ENCODE measurements around the gene ARMC9.
"Not testable (repeated sequence)": the region's sequence is repeated elsewhere in the genome, so short reads cannot be mapped to it uniquely, and the experiment has no call there.

ARMC9 gene

DNA sequence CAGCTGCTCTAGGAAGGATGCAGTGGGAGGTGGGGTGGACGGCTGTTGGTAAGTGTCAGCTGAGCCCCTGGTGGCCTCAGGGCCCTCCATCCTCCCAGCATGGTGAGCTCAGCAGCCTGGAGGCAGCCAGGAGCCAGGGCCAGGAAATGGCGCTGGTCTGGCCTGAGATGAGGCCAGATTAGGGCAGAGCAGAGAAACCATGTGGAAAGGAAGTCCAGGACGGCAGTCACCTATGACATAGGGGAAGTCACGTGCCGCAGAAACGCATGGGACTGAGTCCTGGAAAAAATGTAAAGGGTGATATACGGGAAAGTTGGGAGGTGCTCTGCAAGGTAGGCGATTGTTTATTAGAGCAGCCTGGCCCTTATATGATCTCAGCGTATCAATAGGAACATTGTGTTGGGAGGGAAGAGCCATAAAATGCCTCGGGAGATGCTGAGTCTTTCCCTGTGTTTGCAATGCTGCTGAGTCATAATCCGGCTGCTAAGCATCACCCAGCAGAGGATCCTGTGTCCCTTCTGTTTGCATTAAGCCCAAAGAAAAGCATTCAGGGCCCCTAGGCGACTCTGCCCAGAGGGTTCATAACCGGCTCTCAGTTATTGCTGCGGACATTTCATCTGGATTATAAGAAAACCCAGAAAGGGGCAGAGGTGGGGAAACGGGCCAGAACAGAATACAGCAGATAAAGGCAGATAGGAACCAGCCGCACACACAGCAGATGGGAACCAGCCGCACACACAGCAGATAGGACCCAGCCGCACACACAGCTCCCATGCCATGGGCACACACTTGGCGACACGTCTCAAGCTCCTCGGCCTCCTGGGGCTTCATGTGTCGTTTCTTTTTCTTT is 166.8 kb downstream of the ARMC9 start:
- DNase-seq (ENCODE audit: low spot score), result no peak

DNA sequence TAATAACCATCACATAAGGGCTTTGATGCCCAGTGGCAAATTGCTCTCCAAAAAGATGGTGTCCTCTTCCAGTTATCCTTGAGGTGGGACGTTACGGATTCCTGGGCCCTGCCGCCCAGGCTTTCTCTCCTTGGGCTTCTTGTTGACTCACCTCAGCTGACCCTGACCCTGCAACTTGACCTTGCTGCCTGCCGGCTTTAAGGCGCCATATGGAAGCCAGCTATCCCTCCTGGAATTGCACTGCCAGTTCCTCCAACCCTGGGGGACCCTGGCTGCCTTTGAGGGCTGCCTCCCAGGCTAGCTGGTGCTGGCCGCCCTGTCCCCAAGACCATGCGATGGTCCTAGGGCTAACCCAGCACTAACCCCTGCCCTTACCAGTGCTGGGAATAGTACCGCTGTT is 168.7 kb downstream of the ARMC9 start:
- DNase-seq (ENCODE audit: low spot score), result no peak

DNA sequence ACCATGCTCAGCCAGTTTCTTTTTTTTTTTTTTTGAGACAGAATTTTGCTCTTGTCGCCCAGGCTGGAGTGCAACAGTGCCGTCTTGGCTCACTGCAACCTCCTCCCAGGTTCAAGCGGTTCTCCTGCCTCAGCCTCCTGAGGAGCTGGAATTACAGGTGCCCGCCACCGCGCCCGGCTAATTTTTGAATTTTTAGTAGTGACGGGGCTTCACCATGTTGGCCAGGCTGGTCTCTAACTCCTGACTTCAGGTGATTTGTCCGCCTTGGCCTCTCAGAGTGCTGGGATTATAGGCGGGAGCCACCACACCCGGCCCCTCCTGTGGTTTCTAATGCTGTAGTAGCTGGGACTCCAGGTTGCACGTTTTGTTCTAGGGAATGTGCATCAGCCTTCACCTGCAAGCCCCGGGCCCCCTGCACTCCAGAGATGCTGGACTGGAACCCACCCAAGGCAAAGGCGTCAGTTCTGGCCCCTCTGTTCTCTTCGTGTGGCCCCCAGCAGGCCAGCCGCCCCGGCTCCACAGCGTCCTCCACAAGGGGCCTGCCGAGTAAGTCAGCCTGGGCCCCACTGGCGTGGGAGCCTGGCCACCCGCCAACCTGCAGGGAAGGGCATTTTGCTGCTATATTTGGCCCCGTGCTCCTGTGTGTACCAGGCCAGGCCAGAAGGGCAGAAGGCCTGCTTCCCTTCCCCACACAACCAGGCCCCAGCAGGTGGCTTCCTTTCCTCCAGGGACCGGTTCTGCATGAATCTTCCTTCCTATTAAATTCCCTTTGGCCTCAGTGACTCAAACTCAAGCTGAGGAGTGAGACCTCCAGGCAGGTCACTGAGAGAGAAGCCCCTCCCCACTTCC is 171.4 kb downstream of the ARMC9 start:
- no peak for DNase-seq (ENCODE audit: low spot score)

DNA sequence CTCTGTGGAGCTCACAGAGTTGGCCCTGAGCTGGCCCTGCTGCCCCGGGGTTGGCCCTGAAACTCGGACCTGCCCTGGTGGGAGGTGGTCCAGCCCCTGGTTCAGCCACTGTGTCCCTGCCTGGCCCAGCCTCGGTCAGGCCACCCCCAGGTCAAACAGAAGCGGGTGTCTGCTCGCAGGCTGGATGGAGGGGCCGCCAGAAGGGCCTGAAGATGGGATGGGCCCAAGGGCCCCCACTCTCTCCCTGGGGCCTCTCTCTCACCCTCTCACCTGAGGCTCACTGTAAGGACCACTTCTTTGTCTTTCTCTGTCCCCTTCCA is 172.0 kb downstream of the ARMC9 start:
- DNase-seq (ENCODE audit: low spot score), result no peak

DNA sequence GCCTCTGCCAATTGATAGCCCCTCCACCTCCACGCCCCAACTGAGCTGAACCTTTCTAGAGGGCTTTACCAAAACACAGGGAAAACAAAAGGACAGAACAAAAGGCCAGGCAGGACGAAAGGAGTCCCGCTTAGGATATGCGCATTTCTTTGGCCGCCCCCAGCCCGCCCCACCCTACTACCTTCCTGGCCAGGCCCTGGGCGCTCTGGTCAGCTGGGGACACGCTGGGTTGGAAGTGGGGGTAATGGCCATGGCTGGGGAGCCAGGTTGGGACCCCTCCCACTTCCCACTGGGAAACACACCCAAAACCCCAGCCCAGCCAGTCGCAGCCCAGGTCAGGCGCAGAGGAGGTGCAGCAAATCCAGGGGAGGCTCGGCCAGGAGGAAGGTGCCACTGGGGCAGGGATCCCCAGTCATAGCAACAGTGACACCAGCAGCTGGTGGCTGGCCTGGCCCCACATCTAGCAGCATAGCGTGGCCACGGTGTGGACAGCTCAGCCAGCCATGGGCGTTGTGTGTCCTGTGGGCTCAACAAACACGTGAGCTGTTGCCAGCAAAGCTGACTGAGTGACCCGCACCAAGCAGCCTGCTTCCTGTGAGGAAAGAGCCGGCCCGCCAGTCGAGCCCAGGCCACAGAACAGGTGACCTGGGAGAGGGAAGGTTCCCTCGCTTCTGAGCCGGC is 172.5 kb downstream of the ARMC9 start:
- no peak for DNase-seq (ENCODE audit: low spot score)

DNA sequence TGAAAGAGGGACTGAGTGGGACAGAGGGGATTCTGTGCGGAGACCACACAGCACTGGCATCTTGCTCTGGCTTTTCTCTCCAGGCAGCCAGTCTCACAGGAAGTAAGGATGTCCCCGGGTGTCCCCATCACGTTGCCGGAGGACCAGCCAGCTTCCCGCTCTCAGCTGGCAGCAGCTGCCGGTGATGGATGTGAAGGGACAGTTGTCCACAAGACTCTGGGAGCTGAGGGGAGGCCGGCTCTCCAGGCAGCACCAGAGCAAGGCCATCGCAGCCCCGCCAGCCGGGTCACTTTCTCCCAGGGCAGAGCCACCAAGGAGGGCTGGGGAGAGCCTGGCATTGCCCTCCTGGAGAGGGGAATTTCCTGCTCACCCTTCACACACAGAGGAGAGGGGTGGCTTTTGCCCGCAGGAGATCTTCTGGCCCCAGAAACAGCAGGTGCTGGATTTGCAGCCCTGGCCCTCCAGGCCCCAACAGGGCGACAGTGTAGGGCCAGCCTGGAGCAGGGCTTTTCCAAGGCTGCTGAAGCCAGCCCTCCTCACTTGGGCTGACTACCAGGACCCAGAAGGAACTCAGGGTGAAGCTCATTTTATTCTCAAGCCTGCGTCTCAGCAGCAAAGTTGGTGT is 173.1 kb downstream of the ARMC9 start:
- no peak for DNase-seq (ENCODE audit: low spot score)

DNA sequence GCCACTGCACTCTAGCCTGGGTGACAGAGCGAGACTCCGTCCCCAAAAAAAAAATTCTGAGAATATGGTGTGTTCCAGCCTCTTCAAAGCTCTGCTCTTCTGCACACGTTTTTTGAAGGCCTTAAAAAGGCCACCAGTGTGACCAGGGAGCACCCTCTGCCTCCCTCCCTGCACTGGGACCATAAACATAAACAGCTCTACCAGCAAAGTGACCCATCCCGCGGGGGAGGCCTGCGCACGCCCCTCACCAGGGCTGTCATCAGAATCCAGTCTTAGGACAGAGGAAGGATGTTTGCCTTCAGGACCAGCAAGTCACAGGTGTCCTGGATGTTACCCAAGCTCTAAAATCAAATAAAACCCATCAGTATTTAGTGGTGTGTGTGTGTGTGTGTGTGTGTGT is 173.9 kb downstream of the ARMC9 start:
- no peak for DNase-seq (ENCODE audit: low spot score)

DNA sequence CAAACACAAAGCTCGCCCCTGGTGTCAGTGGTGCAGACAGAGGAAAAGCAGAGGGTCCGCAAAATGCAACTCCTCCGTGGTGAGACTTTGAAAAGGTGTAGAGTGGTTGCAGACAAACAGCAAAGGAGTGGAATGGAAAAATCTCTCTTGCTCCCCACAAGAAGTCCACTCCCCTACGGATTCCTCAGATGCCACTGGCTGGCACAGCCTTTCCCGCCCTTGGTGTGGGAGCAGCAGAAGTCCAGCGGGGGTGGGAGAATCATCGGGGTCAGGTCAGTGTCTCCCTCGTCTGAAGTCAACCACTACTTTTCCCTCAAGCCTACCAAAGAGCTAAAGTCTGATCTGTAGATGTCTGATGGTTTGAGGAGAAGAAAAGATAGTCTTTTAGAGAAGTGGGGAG is 174.8 kb downstream of the ARMC9 start:
- no peak for DNase-seq (ENCODE audit: low spot score)

DNA sequence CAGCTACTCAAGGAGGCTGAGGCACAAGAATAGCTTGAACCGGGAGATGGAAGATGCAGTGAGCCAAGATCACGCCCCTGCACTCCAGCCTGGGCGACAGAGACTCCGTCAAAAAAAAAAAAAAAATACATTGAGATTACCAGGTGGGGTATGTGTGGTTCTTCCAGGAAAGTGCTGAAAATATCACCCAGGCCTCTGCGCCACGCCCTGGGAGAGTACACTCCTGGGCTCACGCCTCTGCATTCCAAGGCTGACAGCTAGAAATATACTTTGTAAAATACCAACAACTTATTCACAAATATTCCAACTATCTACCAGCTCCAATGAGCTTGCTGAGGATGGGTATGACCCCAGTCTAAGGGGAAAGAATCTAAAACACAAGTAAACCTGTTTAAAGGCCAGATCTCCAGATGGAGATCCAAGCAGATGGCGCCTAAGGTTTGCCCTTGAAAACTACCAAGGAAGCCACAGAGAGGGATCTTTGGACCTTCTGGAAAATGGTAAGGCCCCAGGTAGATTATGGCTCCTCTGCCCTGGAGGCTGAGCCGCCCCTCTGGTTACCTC is 175.4 kb downstream of the ARMC9 start:
- DNase-seq (ENCODE audit: low spot score), result peak; percentile 66

DNA sequence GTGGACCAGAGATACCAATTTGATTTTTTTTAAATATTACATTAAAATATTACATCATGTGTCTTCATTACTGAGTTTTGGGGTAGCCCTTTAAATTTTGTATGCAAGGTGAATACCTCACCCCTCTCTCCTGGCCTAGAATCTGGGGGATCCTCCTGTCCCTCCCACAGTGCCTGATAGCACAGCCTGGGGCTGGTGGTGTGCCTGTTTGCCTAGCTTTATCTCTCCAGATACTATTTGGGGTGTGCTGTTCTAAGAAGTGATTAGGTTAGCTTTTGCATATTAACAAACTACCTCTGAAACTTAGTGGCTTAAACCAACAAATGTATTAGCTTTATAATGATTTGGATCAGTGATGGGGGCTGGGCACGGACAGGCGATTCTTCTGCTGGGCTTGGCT is 176.3 kb downstream of the ARMC9 start:
- DNase-seq (ENCODE audit: low spot score), result peak; percentile 52

DNA sequence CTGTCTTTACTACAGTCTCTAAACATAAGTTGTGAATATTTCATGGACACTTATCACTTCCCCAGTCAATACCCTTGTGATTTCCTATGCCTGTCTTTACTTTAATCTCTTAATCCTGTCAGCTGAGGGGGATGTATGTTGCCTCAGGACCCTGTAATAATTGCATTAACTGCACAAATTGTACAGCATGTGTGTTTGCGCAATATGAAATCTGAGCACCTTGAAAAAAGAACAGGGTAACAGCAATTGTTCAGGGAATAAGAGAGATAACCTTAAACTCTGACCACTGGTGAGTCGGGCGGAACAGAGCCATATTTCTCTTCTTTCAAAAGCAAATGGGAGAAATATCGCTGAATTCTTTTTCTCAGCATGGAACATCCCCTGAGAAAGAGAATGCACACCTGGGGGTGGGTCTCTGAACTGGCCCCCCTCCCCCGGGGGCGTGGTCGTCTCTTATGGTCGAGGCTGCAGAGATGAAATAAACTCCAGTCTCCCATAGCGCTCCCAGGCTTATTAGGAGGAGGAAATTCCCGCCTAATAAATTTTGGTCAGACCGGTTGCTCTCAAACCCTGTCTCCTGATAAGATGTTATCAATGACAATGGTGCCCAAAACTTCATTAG is 177.7 kb downstream of the ARMC9 start:
- DNase-seq (ENCODE audit: low spot score), result not testable (repeated sequence)

DNA sequence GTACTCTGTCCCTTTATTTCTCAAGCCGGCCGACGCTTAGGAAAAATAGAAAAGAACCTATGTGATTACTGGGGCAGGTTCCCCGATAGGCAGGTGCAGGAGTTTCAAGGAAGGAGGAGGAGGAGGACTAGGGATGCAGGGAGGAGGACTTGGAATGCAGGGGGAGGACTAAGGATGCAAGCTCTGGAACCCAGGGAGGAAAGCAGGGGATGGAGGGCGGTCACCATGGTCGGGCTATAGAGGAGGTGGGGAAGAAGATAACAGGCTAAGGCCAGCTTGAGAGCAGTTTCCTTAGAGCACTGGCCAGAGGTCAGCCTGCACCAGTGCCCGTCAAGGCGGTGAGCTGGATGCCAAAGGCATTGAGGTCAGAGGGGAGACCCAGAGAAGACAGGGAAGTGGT is 178.4 kb downstream of the ARMC9 start:
- DNase-seq (ENCODE audit: low spot score), result no peak

DNA sequence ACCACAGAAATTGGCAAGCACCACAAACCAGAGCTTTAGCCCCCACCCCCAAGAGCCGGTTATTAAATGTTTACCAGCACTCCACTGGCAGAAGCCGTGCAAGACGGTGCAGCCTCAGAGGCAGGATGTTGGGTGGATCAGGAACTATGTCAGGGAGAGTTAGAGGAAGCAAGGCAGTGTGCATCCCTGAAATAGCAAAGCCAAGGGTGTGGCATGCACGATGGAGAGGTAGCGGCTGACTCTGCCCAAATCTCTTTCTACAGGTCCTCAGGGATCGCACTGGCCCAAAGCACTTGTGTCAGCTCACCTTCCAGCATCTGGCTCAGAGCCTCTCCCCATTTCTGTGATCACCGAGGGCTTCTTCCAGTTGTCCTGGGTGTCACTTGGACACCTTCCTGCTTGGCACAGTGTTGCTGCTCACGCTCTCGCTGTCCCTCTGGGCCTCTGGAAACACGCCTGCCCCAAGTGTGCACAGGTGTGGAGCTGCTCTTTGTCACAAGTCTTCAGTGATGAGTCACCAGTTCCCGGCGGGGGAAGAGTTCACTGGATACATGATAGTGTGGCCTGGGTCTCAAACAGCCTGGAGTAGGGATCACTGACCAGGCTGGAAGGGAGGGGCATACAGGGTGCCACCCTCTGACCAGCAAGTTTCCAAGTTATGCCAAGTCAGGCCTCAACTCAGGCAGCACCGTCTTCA is 179.7 kb downstream of the ARMC9 start:
- no peak for DNase-seq (ENCODE audit: low spot score)

DNA sequence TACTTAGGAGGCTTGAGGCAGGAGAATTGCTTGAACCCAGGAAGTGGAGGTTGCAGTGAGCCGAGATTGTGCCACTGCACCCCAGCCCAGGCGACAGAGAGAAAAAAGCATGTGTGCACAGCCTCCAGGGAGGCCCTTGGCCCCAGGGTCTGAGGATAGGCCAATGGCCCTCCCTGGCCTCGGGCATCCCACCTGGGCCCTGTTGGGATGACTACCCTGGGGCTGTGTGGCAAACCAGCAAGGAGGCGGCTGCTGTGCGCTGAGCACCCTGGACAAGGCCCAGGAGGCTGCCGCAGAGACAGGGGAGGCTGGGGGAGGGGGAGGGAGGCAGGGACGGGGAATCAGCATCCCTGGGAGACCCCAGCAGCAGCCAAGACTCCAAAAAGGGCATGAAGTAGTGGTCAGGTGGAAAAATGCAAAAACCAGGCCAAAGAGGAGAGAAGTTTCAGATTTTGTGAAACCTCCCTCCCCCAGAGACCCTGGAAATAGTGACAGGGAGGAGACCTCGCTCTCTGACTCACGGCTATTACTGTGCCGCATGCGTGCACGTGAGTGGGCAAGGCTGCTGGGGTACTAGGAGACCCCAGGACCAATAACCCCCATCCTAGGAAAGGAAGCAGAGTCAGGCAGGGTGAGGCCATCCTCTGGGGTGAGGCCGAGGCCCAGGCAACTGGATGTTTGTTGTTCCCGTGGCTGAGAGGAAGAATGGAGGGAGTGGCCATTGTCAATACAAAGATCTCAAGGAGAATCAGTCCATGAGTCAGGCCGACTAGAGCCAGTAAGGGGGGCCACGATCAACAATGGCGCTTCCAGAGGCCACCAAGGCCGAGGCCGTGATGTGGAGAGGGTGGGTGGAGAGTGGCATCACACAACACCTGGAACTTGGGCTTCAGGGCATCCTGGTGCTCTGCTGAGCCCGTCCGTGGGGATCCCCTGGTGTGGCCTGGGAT is 181.1 kb downstream of the ARMC9 start:
- DNase-seq (ENCODE audit: low spot score), result no peak

DNA sequence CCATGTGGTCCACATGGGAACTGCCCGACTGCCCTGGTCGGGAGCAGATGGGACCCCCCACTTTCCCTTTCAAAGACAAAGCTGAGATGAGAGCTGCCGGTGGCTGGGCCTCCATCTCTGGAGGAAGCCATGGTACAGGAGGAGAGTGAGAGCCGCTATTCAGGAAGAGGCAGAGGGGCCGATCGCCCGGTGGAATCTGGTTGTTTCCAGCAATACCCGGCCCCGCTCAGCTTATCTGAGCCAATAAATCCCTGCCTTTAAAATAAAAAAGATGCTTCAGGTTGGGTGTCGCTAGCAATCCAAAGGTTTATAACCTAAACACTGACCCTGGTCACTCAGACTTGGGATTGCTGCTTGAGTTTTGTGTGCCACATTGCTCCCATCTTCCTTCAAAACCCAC is 181.9 kb downstream of the ARMC9 start:
- DNase-seq (ENCODE audit: low spot score), result no peak

DNA sequence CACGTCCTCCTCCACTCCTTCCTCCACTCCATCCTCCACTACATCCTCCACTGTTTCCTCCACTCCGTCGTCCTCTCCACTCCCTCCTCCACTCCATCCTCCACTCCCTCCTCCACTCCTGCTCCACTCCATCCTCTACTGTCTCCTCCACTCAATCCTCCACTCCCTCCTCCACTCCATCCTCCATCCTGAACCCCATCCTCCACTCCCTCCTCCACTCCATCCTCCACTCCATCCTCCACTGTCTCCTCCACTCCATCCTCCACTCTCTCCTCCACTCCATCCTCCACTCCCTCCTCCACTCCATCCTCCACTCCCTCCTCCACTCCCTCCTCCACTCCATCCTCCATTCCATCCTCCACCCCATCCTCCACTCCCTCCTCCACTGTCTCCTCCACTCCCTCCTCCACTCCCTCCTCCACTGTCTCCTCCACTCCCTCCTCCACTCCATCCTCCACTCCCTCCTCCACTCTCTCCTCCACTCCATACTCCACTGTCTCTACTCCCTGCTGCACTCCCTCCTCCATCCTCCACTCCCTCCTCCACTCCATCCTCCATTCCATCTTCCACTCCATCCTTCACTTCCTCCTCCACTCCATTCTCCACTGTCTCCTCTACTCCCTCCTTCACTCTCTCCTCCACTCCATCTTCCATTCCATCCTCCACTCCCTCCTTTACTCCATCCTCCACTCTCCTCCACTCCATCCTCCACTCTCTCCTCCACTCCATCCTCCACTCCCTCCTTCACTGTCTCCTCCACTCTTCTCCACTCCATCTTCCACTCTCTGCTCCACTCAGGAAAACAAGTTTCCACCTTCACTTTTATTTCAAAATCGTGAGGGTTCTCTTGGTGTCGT is 182.8 kb downstream of the ARMC9 start:
- DNase-seq (ENCODE audit: low spot score), result no peak

DNA sequence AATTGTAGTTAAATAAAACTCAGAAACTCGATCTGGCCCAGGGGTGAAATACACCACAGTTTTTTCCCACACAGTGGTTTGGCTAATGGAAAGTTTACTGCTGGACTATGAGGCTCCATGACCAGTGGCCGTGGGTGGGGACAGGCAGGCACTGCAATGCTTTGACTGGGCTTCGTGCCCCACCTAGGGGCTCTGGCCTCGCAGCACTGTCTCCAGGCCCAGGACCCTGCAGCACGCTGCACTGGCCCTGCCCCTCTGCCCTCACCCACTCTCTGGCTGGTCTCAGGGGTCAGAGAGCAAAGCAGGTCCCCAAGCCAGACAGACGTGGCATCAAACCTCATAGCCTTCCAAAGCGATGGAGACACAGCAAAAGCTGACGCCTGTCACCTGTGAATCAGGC is 183.7 kb downstream of the ARMC9 start:
- no peak for DNase-seq (ENCODE audit: low spot score)

DNA sequence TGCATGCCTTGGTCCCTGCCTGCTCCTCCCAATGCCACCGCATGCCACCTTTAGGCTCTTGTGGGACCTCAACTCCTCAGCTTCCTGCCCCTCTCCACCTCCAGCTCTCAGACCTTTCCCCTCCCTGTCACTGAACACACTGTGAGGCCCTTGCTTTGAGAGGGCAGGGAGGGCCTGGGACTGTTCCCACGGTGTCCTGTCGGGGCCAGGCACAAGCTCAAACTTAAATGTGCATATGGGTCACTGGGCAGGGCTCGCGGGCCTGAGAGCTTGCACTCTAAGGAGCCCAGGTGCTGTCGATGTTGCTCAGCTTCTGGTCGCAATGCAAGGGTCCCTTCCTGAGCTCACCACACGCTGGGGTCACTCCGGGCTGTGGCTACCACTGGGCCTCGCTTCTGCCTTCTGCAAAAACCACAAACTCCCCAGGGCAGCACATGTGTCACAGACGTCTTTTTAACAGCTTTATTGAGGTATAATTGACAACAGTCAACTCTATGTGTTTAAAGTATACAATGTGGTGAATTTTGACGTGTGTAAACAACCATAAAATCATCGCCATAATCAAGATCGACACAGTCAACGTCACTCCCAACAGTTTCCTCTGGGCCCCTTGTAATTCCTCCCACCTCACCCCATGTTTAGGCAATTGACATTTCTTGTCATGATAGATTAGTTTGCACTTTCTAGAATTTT is 185.1 kb downstream of the ARMC9 start:
- DNase-seq (ENCODE audit: low spot score), result no peak

Measured in hematopoietic multipotent progenitor cell treated with erythropoietin and hydrocortisone succinate and interleukin-3 and kit ligand, for 15 days (in vitro differentiated cells).